ENCODE data around the gene TESK2. TPM values are rescaled to one million over a fixed set of nuclear protein-coding genes. Genes with fewer than 3 reads are reported as not detected.

The TESK2 gene
- polyA plus RNA-seq, 1 donor (not counting 4 experiments of a cell fraction or from before 2014, with no cell fraction given), result 2.0 TPM

GRCh38 chr1:45378184-45378583 lies 112.8 kb downstream of the TESK2 start:
- Histone ChIP-seq H3K9me3 (ENCODE audit: control insufficient read depth, low read depth, low read length) (no peaks in the 10 kb centered on the region), H3K9ac (ENCODE audit: control insufficient read depth, extremely low read depth, insufficient read depth, low read length) (no peak overlapping the region), H3K79me2 (ENCODE audit: control insufficient read depth, insufficient read depth, low read length) (no peaks in the 10 kb centered on the region), H3K4me3 (ENCODE audit: control insufficient read depth in 2 of 3, extremely low read depth in 1 of 3, insufficient read depth in 2 of 3, low read depth in 1 of 3, low read length in 3 of 3) (no peak overlapping the region), H3K36me3 (ENCODE audit: control insufficient read depth in 2 of 2, extremely low read depth in 1 of 2, insufficient read depth in 2 of 2, low read length in 2 of 2) (no peaks in the 10 kb centered on the region), H2AFZ (ENCODE audit: control insufficient read depth, low read length) (no peak overlapping the region), H3K4me2 (ENCODE audit: control insufficient read depth, extremely low read depth, insufficient read depth, low read depth, low read length) (no peak overlapping the region), H3K27ac (ENCODE audit: control insufficient read depth, insufficient read depth, low read length) (no peak overlapping the region), H3K27me3 (ENCODE audit: control insufficient read depth, extremely low read depth, insufficient read depth, low read length) (no peaks in the 10 kb centered on the region), H3K4me1 (ENCODE audit: control insufficient read depth, extremely low read depth, insufficient read depth, low read length) (peaks cover 10% of the 10 kb centered on the region), H4K20me1 (ENCODE audit: control insufficient read depth, extremely low read depth, insufficient read depth, low read length) (no peaks in the 10 kb centered on the region), H3K9me1 (ENCODE audit: control insufficient read depth, extremely low read depth, insufficient read depth, low read length) (no peaks in the 10 kb centered on the region)
- DNase-seq (ENCODE audit: low read depth, low spot score), result no peak
- TF ChIP-seq EZH2 (IDR thresholded peaks at IDR 0.05; ENCODE audit: low read length), result no peak
- TF ChIP-seq, protein P1, sequence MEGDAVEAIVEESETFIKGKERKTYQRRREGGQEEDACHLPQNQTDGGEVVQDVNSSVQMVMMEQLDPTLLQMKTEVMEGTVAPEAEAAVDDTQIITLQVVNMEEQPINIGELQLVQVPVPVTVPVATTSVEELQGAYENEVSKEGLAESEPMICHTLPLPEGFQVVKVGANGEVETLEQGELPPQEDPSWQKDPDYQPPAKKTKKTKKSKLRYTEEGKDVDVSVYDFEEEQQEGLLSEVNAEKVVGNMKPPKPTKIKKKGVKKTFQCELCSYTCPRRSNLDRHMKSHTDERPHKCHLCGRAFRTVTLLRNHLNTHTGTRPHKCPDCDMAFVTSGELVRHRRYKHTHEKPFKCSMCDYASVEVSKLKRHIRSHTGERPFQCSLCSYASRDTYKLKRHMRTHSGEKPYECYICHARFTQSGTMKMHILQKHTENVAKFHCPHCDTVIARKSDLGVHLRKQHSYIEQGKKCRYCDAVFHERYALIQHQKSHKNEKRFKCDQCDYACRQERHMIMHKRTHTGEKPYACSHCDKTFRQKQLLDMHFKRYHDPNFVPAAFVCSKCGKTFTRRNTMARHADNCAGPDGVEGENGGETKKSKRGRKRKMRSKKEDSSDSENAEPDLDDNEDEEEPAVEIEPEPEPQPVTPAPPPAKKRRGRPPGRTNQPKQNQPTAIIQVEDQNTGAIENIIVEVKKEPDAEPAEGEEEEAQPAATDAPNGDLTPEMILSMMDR (optimal IDR thresholded peaks at IDR 0.05 in 1 of 3, IDR thresholded peaks at IDR 0.05 in 1 of 3, conservative IDR thresholded peaks at IDR 0.05 in 1 of 3; ENCODE audit: extremely low read depth in 1 of 3, insufficient read depth in 2 of 3, low read length in 3 of 3), result no peak
- FAIRE-seq, result no peak
- dilution Hi-C loops (cut with MboI; ENCODE audit: extremely low pct_ligation_motif_present, low sequenced_read_pairs), result no loop called here

DNA sequence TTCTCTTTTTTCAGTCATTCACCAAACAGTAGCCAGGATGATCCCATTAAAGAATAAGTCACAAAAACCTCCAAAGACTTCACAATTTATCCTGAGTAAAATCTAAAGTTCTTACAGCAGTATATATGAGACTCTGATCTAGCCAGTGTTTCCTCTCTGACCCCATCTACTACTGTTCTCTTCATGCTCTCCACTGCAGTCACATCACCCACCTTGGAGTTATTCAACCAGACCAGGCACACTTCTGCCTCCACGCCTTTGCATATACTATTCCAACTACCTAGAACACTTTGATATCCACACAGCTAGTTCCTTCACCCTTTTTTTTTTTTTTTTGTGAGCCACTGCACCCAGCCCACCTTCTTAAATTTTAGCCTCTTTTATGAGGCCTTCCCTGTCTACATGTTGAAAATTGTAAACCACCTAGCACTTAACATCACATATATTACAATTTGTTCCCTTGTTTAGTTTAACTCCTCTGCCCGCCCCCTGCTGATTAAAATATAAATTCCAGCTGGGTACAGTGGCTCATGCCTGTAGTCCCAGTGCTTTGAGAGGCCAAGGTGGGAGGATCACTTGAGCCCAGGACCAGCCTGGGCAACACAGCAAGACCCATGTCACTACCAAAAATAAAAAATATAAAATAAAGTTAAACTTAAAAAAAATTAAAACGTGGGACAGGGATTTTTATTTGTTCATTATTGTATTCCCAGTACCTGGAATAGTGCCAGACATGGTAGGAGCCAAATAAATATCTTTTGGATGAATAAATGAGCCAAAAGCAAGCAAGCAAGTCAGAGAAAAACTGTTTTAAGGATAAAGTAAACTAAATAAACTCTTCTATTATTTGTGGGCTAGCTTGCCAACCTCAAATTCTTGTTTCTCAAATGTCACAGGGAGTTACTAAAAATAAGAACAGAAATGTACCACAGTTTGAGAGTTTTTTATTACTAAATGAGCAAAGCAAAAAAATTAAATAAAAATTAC lies 115.6 kb downstream of the TESK2 start:
- H3K9ac ChIP-seq (ENCODE audit: control insufficient read depth, extremely low read depth, insufficient read depth, low read length), result no peak overlapping the region
- H3K4me1 ChIP-seq (ENCODE audit: control insufficient read depth, extremely low read depth, insufficient read depth, low read length), result no peaks in the 10 kb centered on the region
- no peaks in the 10 kb centered on the region for H3K27me3 ChIP-seq (ENCODE audit: control insufficient read depth, extremely low read depth, insufficient read depth, low read length)
- no peak overlapping the region for H3K4me3 ChIP-seq (ENCODE audit: control insufficient read depth in 2 of 3, extremely low read depth in 1 of 3, insufficient read depth in 2 of 3, low read depth in 1 of 3, low read length in 3 of 3)
- dilution Hi-C loops (cut with MboI; ENCODE audit: extremely low pct_ligation_motif_present, low sequenced_read_pairs), result no loop called here
- no peaks in the 10 kb centered on the region for H3K9me3 ChIP-seq (ENCODE audit: control insufficient read depth, low read depth, low read length)
- H3K4me2 ChIP-seq (ENCODE audit: control insufficient read depth, extremely low read depth, insufficient read depth, low read depth, low read length), result no peak overlapping the region
- H3K79me2 ChIP-seq (ENCODE audit: control insufficient read depth, insufficient read depth, low read length), result no peaks in the 10 kb centered on the region
- H3K9me1 ChIP-seq (ENCODE audit: control insufficient read depth, extremely low read depth, insufficient read depth, low read length), result no peaks in the 10 kb centered on the region
- H4K20me1 ChIP-seq (ENCODE audit: control insufficient read depth, extremely low read depth, insufficient read depth, low read length), result no peaks in the 10 kb centered on the region
- DNase-seq (ENCODE audit: low read depth, low spot score) (no peak), FAIRE-seq (no peak)
- H3K27ac ChIP-seq (ENCODE audit: control insufficient read depth, insufficient read depth, low read length), result no peak overlapping the region
- no peak overlapping the region for H2AFZ ChIP-seq (ENCODE audit: control insufficient read depth, low read length)
- TF ChIP-seq, protein P1 (optimal IDR thresholded peaks at IDR 0.05 in 1 of 3, IDR thresholded peaks at IDR 0.05 in 1 of 3, conservative IDR thresholded peaks at IDR 0.05 in 1 of 3; ENCODE audit: extremely low read depth in 1 of 3, insufficient read depth in 2 of 3, low read length in 3 of 3), result no peak
- no peak for TF ChIP-seq EZH2 (IDR thresholded peaks at IDR 0.05; ENCODE audit: low read length)
- no peaks in the 10 kb centered on the region for H3K36me3 ChIP-seq (ENCODE audit: control insufficient read depth in 2 of 2, extremely low read depth in 1 of 2, insufficient read depth in 2 of 2, low read length in 2 of 2)

Data from keratinocyte (primary cell).